Stimulated activated CD8-positive, alpha-beta memory T cell treated with anti-CD3 and anti-CD28 coated beads, Interleukin-7, amount 100 ng/mL, for 24 hours (primary cell): ENCODE data around the gene ABCC8.

Experiments used
- DNase-seq: peaks from one replicate; pipeline ENCODE4 v3.0.0-alpha.2; 2020; ENCODE audit warnings: low read depth

ABCC8 gene

GRCh38 chr11:17469998-17470397, 6.6 kb downstream of the ABCC8 start:
- DNase-seq = no peak

GRCh38 chr11:17468122-17468521, 8.5 kb downstream of the ABCC8 start:
- DNase-seq = no peak

GRCh38 chr11:17463546-17464174, 13.0 kb downstream of the ABCC8 start:
- DNase-seq = no peak

GRCh38 chr11:17462940-17463339, 13.7 kb downstream of the ABCC8 start:
- no peak for DNase-seq

- DNase-seq = no peak
Observed at GRCh38 chr11:17460406-17460805, 16.2 kb downstream of the ABCC8 start.

- no peak for DNase-seq
Observed at GRCh38 chr11:17459236-17459896, 17.3 kb downstream of the ABCC8 start.

GRCh38 chr11:17458268-17458667, 18.4 kb downstream of the ABCC8 start:
- DNase-seq = no peak

DNA sequence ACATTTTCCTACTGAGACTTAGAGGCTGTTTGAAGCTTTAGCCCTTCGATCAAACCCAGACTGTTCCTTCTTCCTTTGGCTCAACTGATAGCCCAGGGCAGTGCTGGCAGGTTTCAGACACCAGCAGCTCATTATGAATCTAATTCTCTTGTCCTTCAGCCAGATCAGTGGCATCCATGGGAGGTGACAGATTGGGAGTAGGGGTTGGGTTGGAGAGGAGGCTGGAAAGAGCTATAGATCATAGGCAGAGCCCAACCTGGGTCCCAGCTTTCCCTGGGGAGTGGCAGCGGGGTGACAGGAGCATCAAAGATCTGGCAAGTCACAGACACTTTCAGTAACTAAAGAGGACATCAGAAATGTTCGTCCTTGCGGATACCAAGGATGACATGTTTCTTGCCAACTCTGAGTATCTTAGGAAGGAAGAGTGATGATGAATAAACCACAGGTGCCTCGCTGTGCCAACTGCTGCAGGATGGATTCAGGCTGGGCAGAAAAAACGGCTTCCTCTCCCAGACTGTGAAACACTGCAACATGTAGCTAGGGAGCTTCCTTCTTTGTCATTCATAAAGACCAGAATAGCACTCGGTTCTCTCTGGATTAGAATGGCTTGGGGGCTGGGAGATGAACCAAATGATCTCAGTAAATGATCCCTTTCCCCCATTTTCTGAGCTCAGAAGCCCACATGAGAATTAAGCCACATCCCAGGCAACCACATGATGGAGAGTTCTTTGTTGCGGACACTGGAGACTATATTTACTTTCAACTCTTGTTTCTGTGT, 19.1 kb downstream of the ABCC8 start:
- DNase-seq = no peak

DNA sequence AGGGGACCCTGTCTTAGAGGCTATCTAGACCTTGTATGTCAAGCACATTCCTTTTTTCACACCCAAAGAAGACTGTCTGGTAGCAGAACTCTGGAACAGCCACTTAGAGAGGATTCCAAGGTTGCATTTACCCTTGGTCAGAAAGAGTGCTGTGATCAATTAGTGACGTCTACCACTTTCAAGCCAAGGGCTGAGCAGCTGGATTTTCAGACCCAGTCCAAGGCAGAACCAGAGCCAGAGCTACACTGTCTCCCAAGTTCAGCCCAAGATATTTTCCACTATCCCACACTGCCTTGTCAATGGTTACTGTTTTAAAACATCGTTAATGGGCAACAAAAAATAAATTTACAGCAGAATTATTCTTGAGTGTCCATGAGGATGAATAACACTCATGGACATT, 24.0 kb downstream of the ABCC8 start:
- DNase-seq = no peak

DNA sequence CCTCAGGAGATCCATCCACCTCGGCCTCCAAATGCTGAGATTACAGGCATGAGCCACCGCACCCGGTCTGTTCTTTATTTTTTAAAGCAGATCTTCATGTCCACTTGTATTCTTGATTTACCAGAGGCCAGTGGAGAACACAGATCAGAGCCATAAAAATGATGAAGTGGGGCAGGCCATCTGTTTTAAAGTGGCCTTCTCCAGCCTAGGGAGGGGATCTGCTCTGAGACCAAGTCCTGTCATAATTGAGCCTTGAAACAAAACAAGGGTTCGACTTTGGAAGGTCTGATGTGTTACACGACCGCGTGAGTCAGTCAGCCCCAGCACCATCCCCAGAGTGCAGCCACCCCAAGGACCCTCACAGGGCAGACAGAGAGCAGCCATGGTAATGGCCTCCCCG, 27.5 kb downstream of the ABCC8 start:
- no peak for DNase-seq

GRCh38 chr11:17446482-17446881, 30.2 kb downstream of the ABCC8 start:
- no peak for DNase-seq

- no peak for DNase-seq
Observed at GRCh38 chr11:17445240-17445795, 31.3 kb downstream of the ABCC8 start.

DNA sequence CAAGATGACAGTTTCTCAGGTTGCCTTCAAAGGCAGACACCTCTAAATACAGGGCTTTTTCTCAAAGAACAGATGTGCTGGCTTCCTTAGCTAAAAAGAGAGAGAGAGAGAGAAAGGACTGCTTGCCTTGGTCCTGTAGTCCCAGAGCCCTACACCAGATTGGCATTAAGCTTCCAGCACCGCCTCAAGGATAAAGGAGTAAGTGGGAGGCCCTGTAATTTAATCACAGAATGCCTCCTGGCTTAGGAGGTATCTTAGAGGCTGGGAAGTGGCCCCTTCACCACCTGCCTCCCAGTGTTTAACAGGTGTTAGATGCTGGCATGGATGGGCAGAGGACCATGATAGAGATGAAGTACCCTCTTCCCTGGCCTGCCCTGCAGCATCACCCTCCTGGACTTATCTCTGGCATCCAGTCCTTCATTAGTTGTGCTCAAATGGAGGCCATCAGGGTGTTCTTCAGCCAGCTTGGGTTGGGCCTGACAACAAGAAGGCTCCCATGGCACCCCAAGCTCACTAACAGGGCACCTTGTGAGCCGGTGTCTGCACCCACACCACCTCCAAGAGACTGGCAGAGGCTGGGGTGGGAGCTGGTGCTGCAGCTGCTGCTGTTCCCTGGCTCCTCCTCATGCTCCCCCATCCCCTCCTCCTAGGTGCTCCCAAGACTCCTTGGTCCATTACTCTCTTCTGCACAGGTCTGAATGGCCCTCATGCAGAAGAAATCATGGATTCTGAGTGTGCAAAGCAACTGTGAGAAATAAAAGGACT, 32.5 kb downstream of the ABCC8 start:
- DNase-seq = no peak

DNA sequence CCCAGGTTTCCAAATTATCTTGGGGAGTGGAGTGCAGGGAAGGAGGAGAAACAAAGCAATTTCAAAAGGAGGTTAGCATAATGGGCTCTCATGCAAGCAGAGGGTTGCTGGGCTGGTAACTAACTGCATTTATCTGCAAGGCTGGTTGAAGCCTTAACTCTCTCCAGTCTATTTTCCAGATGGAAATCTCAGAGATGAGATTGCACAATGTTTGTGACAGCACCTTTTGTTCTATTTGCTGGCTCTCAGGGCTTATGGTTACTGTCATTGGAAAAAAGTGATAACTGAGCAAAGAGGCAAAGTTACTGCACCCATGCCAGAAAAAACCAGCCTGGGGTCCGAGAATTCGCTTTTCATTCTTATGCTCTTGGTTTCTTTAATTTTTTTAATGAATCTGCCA, 33.2 kb downstream of the ABCC8 start:
- no peak for DNase-seq

DNA sequence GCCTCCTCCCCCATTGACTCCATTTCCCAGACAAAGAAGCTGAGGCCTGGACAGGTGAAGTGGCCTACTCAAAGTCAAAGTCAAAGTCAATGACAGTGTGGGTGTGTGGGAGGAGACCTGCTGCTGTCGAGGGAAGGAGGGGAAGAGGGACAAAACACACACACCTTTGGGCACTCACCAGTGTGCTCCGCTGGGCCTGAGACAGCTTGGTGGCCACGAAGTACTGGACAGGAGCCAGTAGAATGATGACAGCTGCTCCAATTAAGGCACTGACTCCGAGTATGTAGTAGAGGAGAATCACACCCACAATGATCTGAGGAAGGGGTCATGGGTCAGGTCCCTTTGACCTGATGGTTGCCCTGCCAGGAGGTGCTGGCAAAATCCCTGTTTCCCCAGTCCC, 33.6 kb downstream of the ABCC8 start:
- DNase-seq = no peak

- DNase-seq = no peak
Observed at GRCh38 chr11:17439316-17439782, 37.3 kb downstream of the ABCC8 start.

DNA sequence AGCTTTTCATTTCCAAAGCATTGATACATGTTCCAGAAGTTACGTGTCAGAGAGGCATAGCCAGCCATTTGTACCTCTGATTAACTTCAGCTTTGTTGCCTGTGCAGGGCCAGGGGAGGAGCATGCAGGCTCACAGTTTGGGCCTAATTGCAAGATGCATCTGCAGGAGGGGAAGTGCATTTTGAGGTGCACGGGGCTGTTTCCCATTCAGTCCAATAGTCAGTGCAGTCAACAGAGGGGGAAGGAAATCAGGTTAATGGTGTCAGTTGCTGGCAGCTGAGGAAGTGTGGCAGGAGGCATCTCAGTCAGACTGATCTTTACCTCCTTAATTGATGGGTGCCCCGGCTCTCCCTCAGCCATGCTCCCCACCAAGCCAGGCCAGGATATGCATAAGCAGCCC, 39.3 kb downstream of the ABCC8 start:
- no peak for DNase-seq

DNA sequence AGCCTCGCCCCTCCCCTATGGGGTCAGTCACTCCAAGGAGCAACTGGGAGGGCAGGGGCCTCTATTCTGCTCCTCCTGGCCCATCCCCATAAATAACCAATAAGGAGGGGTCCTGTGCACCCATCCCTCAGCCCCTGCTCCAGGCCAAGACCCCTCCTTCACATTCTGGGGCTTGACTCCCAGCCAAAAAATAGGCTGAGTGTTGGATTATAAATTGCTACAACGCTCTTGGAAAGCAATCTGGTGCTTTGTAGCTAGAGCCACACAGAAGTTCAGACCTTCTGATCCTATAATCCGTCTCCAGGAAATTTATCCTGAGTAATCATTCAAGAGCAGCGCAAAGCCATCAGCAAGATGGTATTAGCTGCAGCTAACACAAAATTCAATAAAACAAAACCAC, 42.5 kb downstream of the ABCC8 start:
- no peak for DNase-seq

DNA sequence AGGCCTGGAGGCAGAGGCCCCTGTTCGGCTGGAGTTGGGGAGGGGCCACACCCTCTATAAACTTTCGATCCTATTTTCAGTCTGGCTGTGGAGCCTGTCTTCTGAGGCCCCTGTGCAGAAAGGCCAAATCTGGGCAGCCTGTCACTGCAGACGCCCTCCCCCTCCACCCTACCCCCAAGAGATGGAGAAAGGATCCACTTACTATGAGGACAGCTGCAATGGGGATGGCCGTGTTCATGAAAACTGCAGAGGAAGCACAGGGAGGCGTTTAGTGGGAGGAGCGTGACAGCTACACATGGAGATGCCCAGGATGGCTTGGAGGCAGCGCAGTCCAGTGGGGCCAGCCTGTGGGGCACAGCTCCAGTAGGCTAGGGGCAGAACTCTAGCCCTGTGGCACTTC, 44.6 kb downstream of the ABCC8 start:
- no peak for DNase-seq

- no peak for DNase-seq
Observed at GRCh38 chr11:17431139-17431538, 45.5 kb downstream of the ABCC8 start.

DNA sequence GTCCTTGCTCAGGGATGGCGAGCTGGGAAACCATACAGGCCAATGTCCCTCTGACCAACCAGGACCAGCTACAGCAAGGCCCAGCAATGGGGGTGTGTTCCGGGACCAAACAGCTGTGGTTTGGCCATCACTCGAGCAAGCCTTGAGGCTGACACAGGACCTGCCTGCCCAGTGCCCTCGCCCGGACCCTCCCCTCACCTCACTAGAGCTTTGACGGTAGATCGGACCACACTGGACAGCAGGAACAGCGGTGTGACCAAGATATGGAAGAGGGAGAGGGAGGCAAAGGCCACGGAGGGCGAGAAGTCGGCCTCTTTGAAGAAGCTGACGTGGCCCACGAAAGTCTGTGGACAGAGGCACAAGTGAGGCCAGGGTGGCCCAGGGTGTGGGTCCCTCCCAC, 46.0 kb downstream of the ABCC8 start:
- DNase-seq = no peak

GRCh38 chr11:17428925-17429324, 47.7 kb downstream of the ABCC8 start:
- no peak for DNase-seq
